Type B pancreatic cell (in vitro differentiated cells): ENCODE data around the gene MED8. TPM values are rescaled to one million over a fixed set of nuclear protein-coding genes. Genes with fewer than 3 reads are reported as not detected.

Source experiments
- DNase-seq: peaks from one replicate; pipeline ENCODE4 v3.0.0; 2021; ENCODE audit warnings: mixed read lengths; ENCODE audit not compliant: unreplicated experiment; ENCODE audit errors: extremely low spot score
- H3K27ac Mint-ChIP-seq: 2 replicates; pipeline ENCODE4 v1.8.0; 2021; ENCODE audit warnings: mild to moderate bottlenecking, mixed read lengths
- H3K27me3 Mint-ChIP-seq: 2 replicates; pipeline ENCODE4 v1.8.0; 2021; ENCODE audit warnings: mixed read lengths
- H3K36me3 Mint-ChIP-seq: 2 replicates; pipeline ENCODE4 v1.8.0; 2021; ENCODE audit warnings: mixed read lengths
- H3K4me1 Mint-ChIP-seq: one replicate; pipeline ENCODE4 v1.8.0; 2021; ENCODE audit warnings: mixed read lengths; ENCODE audit not compliant: unreplicated experiment
- H3K4me3 Mint-ChIP-seq: 2 replicates; pipeline ENCODE4 v1.8.0; 2021; ENCODE audit warnings: mild to moderate bottlenecking, mixed read lengths
- H3K9me3 Mint-ChIP-seq: 2 replicates; pipeline ENCODE4 v1.8.0; 2021; ENCODE audit warnings: mixed read lengths
- total RNA-seq: library from RNA; stranded (reverse); gene quantifications from 2 replicates; pipeline ENCODE4 v1.2.1, GENCODE V29; 2021; ENCODE audit warnings: low replicate concordance
- TF ChIP-seq, protein P1 (sequence below): fragments of 200-600 bp; sonication (generic); conservative IDR thresholded peaks from 2 replicates; pipeline ENCODE4 v1.5.0; 2021; ENCODE audit warnings: antibody characterized with exemption, mild to moderate bottlenecking

Gene MED8
- total RNA-seq, 1 donor from 2014 or later, result 37.2 TPM

GRCh38 chr1:43366601-43367025 is 23.0 kb downstream of the MED8 start:
- Mint-ChIP-seq H3K4me1 (peaks cover 28% of the 10 kb centered on the region), H3K27me3 (no peaks in the 10 kb centered on the region), H3K4me3 (peak overlapping the region; percentile 90), H3K27ac (peak overlapping the region; percentile 91), H3K36me3 (peaks cover 35% of the 10 kb centered on the region), H3K9me3 (no peaks in the 10 kb centered on the region)
- DNase-seq, result no peak
- TF ChIP-seq, protein P1, sequence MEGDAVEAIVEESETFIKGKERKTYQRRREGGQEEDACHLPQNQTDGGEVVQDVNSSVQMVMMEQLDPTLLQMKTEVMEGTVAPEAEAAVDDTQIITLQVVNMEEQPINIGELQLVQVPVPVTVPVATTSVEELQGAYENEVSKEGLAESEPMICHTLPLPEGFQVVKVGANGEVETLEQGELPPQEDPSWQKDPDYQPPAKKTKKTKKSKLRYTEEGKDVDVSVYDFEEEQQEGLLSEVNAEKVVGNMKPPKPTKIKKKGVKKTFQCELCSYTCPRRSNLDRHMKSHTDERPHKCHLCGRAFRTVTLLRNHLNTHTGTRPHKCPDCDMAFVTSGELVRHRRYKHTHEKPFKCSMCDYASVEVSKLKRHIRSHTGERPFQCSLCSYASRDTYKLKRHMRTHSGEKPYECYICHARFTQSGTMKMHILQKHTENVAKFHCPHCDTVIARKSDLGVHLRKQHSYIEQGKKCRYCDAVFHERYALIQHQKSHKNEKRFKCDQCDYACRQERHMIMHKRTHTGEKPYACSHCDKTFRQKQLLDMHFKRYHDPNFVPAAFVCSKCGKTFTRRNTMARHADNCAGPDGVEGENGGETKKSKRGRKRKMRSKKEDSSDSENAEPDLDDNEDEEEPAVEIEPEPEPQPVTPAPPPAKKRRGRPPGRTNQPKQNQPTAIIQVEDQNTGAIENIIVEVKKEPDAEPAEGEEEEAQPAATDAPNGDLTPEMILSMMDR, result no peak

DNA sequence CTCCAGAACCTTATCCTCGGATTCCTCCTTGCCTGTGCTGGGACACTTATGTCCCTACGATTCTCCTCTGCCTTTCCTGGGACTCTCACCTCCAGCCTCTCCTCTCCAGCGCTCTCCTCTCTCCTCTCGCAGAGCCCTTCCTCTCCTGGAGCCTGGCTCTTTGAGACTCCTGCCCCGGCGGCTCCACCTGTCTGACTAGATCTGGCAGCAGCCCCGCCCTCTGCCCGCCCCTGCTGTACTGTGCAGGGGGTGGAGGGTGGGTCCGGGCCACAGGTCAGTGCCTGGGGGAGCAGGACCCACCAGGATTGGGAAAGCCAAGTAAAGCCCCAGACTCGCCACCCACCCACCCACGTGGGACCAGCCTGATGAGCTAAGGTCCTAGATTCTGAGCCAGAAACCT is 23.4 kb downstream of the MED8 start:
- H3K9me3 Mint-ChIP-seq, result no peaks in the 10 kb centered on the region
- no peak for DNase-seq

DNA sequence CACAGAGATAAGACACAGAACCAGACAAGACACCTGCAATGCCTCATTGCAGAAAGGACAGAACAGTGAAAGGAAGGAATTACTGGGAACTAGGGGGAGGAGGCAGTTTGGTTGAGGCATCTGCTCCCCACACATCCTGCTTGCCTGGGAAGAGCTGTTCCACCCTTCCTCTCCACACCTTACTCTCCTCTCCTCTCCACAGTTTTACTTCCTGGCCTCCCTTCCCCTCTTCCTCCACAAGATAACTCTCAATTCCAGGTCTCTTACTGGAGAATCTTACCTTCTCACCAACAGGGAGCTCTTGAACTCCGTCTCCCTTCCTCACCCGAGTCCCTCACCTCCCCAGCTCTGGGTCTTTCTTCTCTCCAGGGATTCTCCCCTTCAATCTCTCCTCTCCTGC is 23.9 kb downstream of the MED8 start:
- Mint-ChIP-seq H3K9me3 (no peaks in the 10 kb centered on the region), H3K27ac (peak overlapping the region; percentile 91), H3K4me3 (peak overlapping the region; percentile 90), H3K36me3 (peaks cover 43% of the 10 kb centered on the region), H3K4me1 (peaks cover 35% of the 10 kb centered on the region), H3K27me3 (no peaks in the 10 kb centered on the region)
- DNase-seq, result no peak
- TF ChIP-seq, protein P1, result no peak

More for the DNA sequence above, 23.4 kb downstream of the MED8 start:
- H3K27me3 Mint-ChIP-seq, result no peaks in the 10 kb centered on the region
- peaks cover 39% of the 10 kb centered on the region for H3K36me3 Mint-ChIP-seq
- peak overlapping the region; percentile 91 for H3K27ac Mint-ChIP-seq
- peaks cover 32% of the 10 kb centered on the region for H3K4me1 Mint-ChIP-seq
- H3K4me3 Mint-ChIP-seq, result peak overlapping the region; percentile 90
- TF ChIP-seq, protein P1, result no peak

DNA sequence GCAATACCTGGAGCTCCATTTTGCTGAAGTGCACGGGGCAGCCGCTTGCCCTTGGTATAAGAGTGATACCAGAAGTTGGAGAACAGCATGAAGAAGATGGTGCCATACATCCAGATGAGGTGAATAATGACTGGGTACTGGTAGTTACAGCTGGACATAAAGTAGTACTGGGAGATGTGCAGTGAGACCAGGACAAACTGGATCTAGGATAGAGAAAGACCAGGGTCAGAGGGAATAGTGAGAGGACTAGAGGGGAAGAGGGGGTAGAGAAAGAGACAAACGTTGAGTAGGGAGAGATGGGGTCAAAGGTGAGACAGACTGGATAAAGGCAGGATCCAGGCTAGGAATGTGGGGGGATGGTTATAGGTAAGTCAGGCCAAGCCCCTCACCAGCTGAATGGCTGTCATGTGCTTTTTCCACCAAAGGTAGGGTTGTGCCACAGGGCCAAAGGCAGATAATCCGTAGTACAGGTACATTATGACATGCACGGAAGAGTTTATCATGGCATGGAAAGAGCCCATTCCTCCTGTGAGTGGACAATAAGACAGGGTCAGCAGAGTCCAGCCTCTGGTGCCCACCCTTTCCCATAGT is 25.6 kb downstream of the MED8 start:
- Mint-ChIP-seq H3K36me3 (peaks cover 47% of the 10 kb centered on the region), H3K4me1 (peaks cover 42% of the 10 kb centered on the region), H3K27ac (peak overlapping the region; percentile 19)

DNA sequence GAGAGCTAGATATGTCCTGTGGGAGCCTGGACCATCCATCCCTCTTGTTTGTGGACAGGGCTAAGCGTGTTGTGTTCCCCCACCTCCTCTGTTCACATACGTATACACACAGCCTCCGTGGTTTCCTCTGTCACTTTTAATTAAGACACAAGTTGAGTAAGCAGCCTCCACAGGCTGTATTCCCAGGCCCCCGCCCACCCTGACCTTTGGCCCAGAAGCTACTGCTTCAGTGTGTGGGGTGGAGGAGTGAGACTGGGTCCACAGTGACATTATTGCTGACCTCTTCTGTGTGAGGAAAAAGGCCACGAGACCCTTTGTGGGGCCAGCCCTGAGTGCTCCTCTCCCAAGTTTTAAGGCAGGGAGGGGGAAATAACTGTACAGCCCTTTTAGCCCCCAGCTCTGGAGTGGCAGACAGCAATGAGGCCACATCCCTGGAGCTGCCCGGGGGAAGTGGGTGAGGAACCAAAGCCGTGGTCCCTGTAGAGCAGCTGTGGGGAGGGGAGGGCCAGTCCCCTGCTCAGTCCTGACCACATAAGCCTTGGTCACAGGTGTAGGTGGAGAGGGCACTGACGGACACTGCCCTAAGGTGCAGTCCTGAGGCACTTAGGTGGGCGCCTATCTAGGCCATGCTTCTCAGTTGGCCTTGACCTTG is 26.2 kb downstream of the MED8 start:
- Mint-ChIP-seq H3K27ac (peak overlapping the region; percentile 36), H3K4me3 (peak overlapping the region; percentile 51), H3K9me3 (no peaks in the 10 kb centered on the region), H3K36me3 (peaks cover 47% of the 10 kb centered on the region), H3K4me1 (peaks cover 36% of the 10 kb centered on the region), H3K27me3 (no peaks in the 10 kb centered on the region)
- DNase-seq, result no peak
- TF ChIP-seq, protein P1, result no peak

More for the DNA sequence above, 25.6 kb downstream of the MED8 start:
- Mint-ChIP-seq H3K27me3 (no peaks in the 10 kb centered on the region), H3K4me3 (peak overlapping the region; percentile 51), H3K9me3 (no peaks in the 10 kb centered on the region)
- no peak for DNase-seq
- TF ChIP-seq, protein P1, result no peak
